Astrocyte of the hippocampus (primary cell): Measurements from ENCODE around the gene MAST4.
A peak's percentile ranks its signal among the peaks of the same experiment; 100 is the strongest.

ENCODE experiments used
- DNase-seq: peaks from one replicate; pipeline ENCODE4 v3.0.0; 2011; ENCODE audit warnings: low read depth, low spot score

The MAST4 gene

GRCh38 chr5:66989286-66989685, 393.1 kb downstream of the MAST4 start:
- DNase-seq, result peak; percentile 95

GRCh38 chr5:66989781-66990180, 393.6 kb downstream of the MAST4 start:
- no peak for DNase-seq

- no peak for DNase-seq
These were observed 395.6 kb downstream of the MAST4 start for GRCh38 chr5:66991746-66992145.

GRCh38 chr5:66992547-66992946, 396.4 kb downstream of the MAST4 start:
- no peak for DNase-seq

- no peak for DNase-seq
These were observed 397.3 kb downstream of the MAST4 start for GRCh38 chr5:66993448-66993847.

GRCh38 chr5:66993882-66994281, 397.7 kb downstream of the MAST4 start:
- DNase-seq, result no peak

- no peak for DNase-seq
These were observed 398.6 kb downstream of the MAST4 start for GRCh38 chr5:66994790-66995189.

- DNase-seq, result no peak
These were observed 404.7 kb downstream of the MAST4 start for GRCh38 chr5:67000794-67001475.

- DNase-seq, result no peak
These were observed 406.9 kb downstream of the MAST4 start for GRCh38 chr5:67002832-67003684.

- no peak for DNase-seq
These were observed 407.4 kb downstream of the MAST4 start for GRCh38 chr5:67003685-67003934.

- peak; percentile 92 for DNase-seq
These were observed 407.9 kb downstream of the MAST4 start for GRCh38 chr5:67003935-67004729.

GRCh38 chr5:67004730-67005350, 408.6 kb downstream of the MAST4 start:
- peak; percentile 39 for DNase-seq

- DNase-seq, result no peak
These were observed 409.7 kb downstream of the MAST4 start for GRCh38 chr5:67005737-67006499.

GRCh38 chr5:67006500-67006848, 410.3 kb downstream of the MAST4 start:
- DNase-seq, result no peak

- no peak for DNase-seq
These were observed 412.8 kb downstream of the MAST4 start for GRCh38 chr5:67009028-67009427.

- DNase-seq, result peak; percentile 80
These were observed 414.7 kb downstream of the MAST4 start for GRCh38 chr5:67010684-67011409.

GRCh38 chr5:67011422-67011821, 415.2 kb downstream of the MAST4 start:
- no peak for DNase-seq

- no peak for DNase-seq
These were observed 416.0 kb downstream of the MAST4 start for GRCh38 chr5:67012171-67012570.

- no peak for DNase-seq
These were observed 417.5 kb downstream of the MAST4 start for GRCh38 chr5:67013719-67014118.

- DNase-seq, result no peak
These were observed 418.0 kb downstream of the MAST4 start for GRCh38 chr5:67014191-67014590.

- no peak for DNase-seq
These were observed 418.8 kb downstream of the MAST4 start for GRCh38 chr5:67014957-67015400.
